Panc1 (cell line): ENCODE results near the gene TENT5C.

ENCODE experiments used
- POLR2AphosphoS5 ChIP-seq: IDR thresholded peaks from 2 replicates; pipeline ENCODE4 v1.6.1; 2012; ENCODE audit warnings: mild to moderate bottlenecking, low read depth, low read length, moderate library complexity
- SIN3A ChIP-seq: IDR thresholded peaks from 2 replicates; pipeline ENCODE4 v1.6.1; 2012; ENCODE audit warnings: low read depth, mild to moderate bottlenecking, low read length, moderate library complexity, borderline replicate concordance; ENCODE audit not compliant: insufficient read depth
- TCF7L2 ChIP-seq: IDR thresholded peaks from 2 replicates; pipeline ENCODE4 v1.6.1; 2011; ENCODE audit warnings: mild to moderate bottlenecking, low read depth, low read length, inconsistent platforms
- TF ChIP-seq, protein P1 (sequence below): fragments of 450-650 bp; IDR thresholded peaks from 2 replicates; pipeline ENCODE4 v1.5.1; 2017; ENCODE audit warnings: mild to moderate bottlenecking

DNA sequence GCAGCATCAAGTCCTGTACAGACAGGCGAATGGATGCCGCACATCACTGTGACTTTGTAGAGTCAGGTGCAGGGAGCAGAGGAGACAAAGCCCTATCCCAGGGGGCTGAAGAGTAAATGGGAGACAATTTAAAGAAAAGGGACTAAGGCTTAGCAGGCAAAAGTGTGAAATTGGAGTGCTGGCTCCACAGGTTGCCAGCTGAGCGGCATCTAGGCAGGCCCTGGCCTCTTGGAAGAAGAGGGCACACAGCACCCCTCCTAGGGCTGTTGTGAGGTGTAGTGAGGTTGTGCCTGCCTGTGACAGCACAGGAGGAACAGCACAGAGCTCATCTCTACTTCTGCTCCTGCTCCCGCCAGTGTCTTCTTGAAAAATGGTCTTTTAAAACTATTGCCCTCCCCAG lies 47.3 kb downstream of the TENT5C start:
- TF ChIP-seq, protein P1, sequence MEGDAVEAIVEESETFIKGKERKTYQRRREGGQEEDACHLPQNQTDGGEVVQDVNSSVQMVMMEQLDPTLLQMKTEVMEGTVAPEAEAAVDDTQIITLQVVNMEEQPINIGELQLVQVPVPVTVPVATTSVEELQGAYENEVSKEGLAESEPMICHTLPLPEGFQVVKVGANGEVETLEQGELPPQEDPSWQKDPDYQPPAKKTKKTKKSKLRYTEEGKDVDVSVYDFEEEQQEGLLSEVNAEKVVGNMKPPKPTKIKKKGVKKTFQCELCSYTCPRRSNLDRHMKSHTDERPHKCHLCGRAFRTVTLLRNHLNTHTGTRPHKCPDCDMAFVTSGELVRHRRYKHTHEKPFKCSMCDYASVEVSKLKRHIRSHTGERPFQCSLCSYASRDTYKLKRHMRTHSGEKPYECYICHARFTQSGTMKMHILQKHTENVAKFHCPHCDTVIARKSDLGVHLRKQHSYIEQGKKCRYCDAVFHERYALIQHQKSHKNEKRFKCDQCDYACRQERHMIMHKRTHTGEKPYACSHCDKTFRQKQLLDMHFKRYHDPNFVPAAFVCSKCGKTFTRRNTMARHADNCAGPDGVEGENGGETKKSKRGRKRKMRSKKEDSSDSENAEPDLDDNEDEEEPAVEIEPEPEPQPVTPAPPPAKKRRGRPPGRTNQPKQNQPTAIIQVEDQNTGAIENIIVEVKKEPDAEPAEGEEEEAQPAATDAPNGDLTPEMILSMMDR, result no peak
- TF ChIP-seq TCF7L2 (no peak), POLR2AphosphoS5 (no peak), SIN3A (no peak)
